SJCRH30 (cell line): ENCODE data around the gene CLDN24. TPM values are rescaled to one million over a fixed set of nuclear protein-coding genes. Genes with fewer than 3 reads are reported as not detected.

ENCODE experiments used
- DNase-seq, 2 experiments: peaks; one replicate each; pipeline ENCODE4 v3.0.0-alpha.2; 2015 to 2020
- H3K27ac ChIP-seq: fragments of 250-450 bp; sonication (Bioruptor Pico); 2 replicates; pipeline ENCODE4 v1.5.1; 2020; ENCODE audit warnings: mild to moderate bottlenecking, moderate library complexity
- H3K27me3 ChIP-seq: fragments of 250-450 bp; sonication (Bioruptor Pico); 2 replicates; pipeline ENCODE4 v1.5.1; 2020; ENCODE audit warnings: mild to moderate bottlenecking, moderate library complexity
- H3K36me3 ChIP-seq: fragments of 250-450 bp; sonication (Bioruptor Pico); 2 replicates; pipeline ENCODE4 v1.5.1; 2020; ENCODE audit warnings: mild to moderate bottlenecking, moderate library complexity
- H3K4me1 ChIP-seq: fragments of 250-450 bp; sonication (Bioruptor Pico); 2 replicates; pipeline ENCODE4 v1.5.1; 2020; ENCODE audit warnings: mild to moderate bottlenecking, moderate library complexity
- H3K4me3 ChIP-seq: fragments of 250-450 bp; sonication (Bioruptor Pico); 2 replicates; pipeline ENCODE4 v1.5.1; 2020; ENCODE audit warnings: mild to moderate bottlenecking, moderate library complexity
- H3K9me3 ChIP-seq: fragments of 250-450 bp; sonication (Bioruptor Pico); replicated peaks from 2 replicates; pipeline ENCODE4 v1.5.1; 2020; ENCODE audit warnings: mild to moderate bottlenecking, moderate library complexity
- total RNA-seq: library from RNA; depleted of rRNA; stranded (reverse); fragments of >200 nt; shearing (Covaris generic); gene quantifications from 2 replicates; pipeline ENCODE4 v1.2.3, GENCODE V29; 2014

The CLDN24 gene
- total RNA-seq, 1 experiment from 2014 or later, result not detected

- Histone ChIP-seq H3K27ac (no peak within 1 kb of the TSS), H3K36me3 (no peaks in the 10 kb centered on the region), H3K9me3 (no peaks in the 10 kb centered on the region), H3K4me1 (no peaks in the 10 kb centered on the region), H3K27me3 (no peaks in the 10 kb centered on the region), H3K4me3 (no peak within 1 kb of the TSS)
- no peak for DNase-seq
Observed at GRCh38 chr4:183320211-183321059, 1.8 kb downstream of the CLDN24 start, which contains the start of gene CLDN22. Gene CLDN22, minus strand, starts transcription at chr4:183320276. Its CDS starts 58 bp downstream, at chr4:183320218.

GRCh38 chr4:183318656-183319055, 3.6 kb downstream of the CLDN24 start:
- H3K27ac ChIP-seq, result no peak overlapping the region
- no peak overlapping the region for H3K4me3 ChIP-seq
- no peak for DNase-seq

GRCh38 chr4:183314806-183315205, 7.4 kb downstream of the CLDN24 start:
- no peak for DNase-seq
- H3K36me3 ChIP-seq, result no peaks in the 10 kb centered on the region
- H3K27me3 ChIP-seq, result no peaks in the 10 kb centered on the region
- H3K27ac ChIP-seq, result no peak overlapping the region
- H3K4me3 ChIP-seq, result no peak overlapping the region
- no peaks in the 10 kb centered on the region for H3K9me3 ChIP-seq
- no peaks in the 10 kb centered on the region for H3K4me1 ChIP-seq

More at GRCh38 chr4:183318656-183319055, 3.6 kb downstream of the CLDN24 start:
- H3K4me1 ChIP-seq, result no peaks in the 10 kb centered on the region
- H3K27me3 ChIP-seq, result no peaks in the 10 kb centered on the region
- H3K36me3 ChIP-seq, result no peaks in the 10 kb centered on the region
- no peaks in the 10 kb centered on the region for H3K9me3 ChIP-seq

- H3K9me3 ChIP-seq, result no peaks in the 10 kb centered on the region
- H3K4me1 ChIP-seq, result no peaks in the 10 kb centered on the region
- no peak for DNase-seq
- H3K27ac ChIP-seq, result no peak overlapping the region
- no peak overlapping the region for H3K4me3 ChIP-seq
- no peaks in the 10 kb centered on the region for H3K36me3 ChIP-seq
- no peaks in the 10 kb centered on the region for H3K27me3 ChIP-seq
Observed at GRCh38 chr4:183314336-183314735, 7.9 kb downstream of the CLDN24 start.

- DNase-seq, result no peak
- H3K9me3 ChIP-seq, result no peaks in the 10 kb centered on the region
- no peaks in the 10 kb centered on the region for H3K27me3 ChIP-seq
- H3K4me1 ChIP-seq, result no peaks in the 10 kb centered on the region
- H3K4me3 ChIP-seq, result no peak overlapping the region
- no peaks in the 10 kb centered on the region for H3K36me3 ChIP-seq
- no peak overlapping the region for H3K27ac ChIP-seq
Observed at GRCh38 chr4:183312841-183313240, 9.4 kb downstream of the CLDN24 start.

GRCh38 chr4:183306811-183307210, 15.4 kb downstream of the CLDN24 start:
- H3K36me3 ChIP-seq, result 0 out of 2 replicates have a peak, but pooled peaks cover 3% of the 10 kb centered on the region
- no peak overlapping the region for H3K27ac ChIP-seq
- no peaks in the 10 kb centered on the region for H3K27me3 ChIP-seq
- no peaks in the 10 kb centered on the region for H3K4me1 ChIP-seq
- no peaks in the 10 kb centered on the region for H3K9me3 ChIP-seq
- no peak overlapping the region for H3K4me3 ChIP-seq
- DNase-seq, result no peak

GRCh38 chr4:183304538-183304937, 17.7 kb downstream of the CLDN24 start:
- Histone ChIP-seq H3K4me1 (no peaks in the 10 kb centered on the region), H3K27me3 (no peaks in the 10 kb centered on the region), H3K27ac (no peak overlapping the region), H3K9me3 (no peaks in the 10 kb centered on the region), H3K4me3 (no peak overlapping the region), H3K36me3 (peaks cover 3% of the 10 kb centered on the region; the same call in 1 of the 2 replicates)
- no peak for DNase-seq

GRCh38 chr4:183304067-183304466, 18.2 kb downstream of the CLDN24 start:
- Histone ChIP-seq H3K9me3 (no peaks in the 10 kb centered on the region), H3K27me3 (no peaks in the 10 kb centered on the region), H3K36me3 (peaks cover 3% of the 10 kb centered on the region; the same call in 1 of the 2 replicates), H3K4me1 (no peaks in the 10 kb centered on the region), H3K4me3 (no peak overlapping the region), H3K27ac (no peak overlapping the region)
- DNase-seq, result no peak

- Histone ChIP-seq H3K4me3 (no peak overlapping the region), H3K27me3 (no peaks in the 10 kb centered on the region), H3K36me3 (peaks cover 3% of the 10 kb centered on the region; the same call in 1 of the 2 replicates), H3K9me3 (no peaks in the 10 kb centered on the region), H3K4me1 (no peaks in the 10 kb centered on the region), H3K27ac (no peak overlapping the region)
- DNase-seq, result no peak
Observed at GRCh38 chr4:183303301-183303700, 18.9 kb downstream of the CLDN24 start.

GRCh38 chr4:183300655-183301054, 21.6 kb downstream of the CLDN24 start:
- H3K27ac ChIP-seq, result no peak overlapping the region
- H3K27me3 ChIP-seq, result no peaks in the 10 kb centered on the region
- peaks cover 3% of the 10 kb centered on the region; the same call in 1 of the 2 replicates for H3K36me3 ChIP-seq
- no peaks in the 10 kb centered on the region for H3K4me1 ChIP-seq
- H3K4me3 ChIP-seq, result no peak overlapping the region
- no peaks in the 10 kb centered on the region for H3K9me3 ChIP-seq
- DNase-seq, result no peak

GRCh38 chr4:183300070-183300469, 22.2 kb downstream of the CLDN24 start:
- Histone ChIP-seq H3K36me3 (peaks cover 3% of the 10 kb centered on the region; the same call in 1 of the 2 replicates), H3K9me3 (no peaks in the 10 kb centered on the region)

GRCh38 chr4:183299464-183299863, 22.8 kb downstream of the CLDN24 start:
- H3K36me3 ChIP-seq, result peaks cover 3% of the 10 kb centered on the region; the same call in 1 of the 2 replicates
- H3K27ac ChIP-seq, result no peak overlapping the region
- DNase-seq, result no peak

More at GRCh38 chr4:183300070-183300469, 22.2 kb downstream of the CLDN24 start:
- H3K27ac ChIP-seq, result no peak overlapping the region
- H3K4me3 ChIP-seq, result no peak overlapping the region
- no peak for DNase-seq
- H3K4me1 ChIP-seq, result no peaks in the 10 kb centered on the region
- H3K27me3 ChIP-seq, result no peaks in the 10 kb centered on the region

GRCh38 chr4:183297675-183298074, 24.6 kb downstream of the CLDN24 start:
- H3K4me1 ChIP-seq, result no peaks in the 10 kb centered on the region
- DNase-seq, result no peak
- no peak overlapping the region for H3K4me3 ChIP-seq
- H3K27ac ChIP-seq, result no peak overlapping the region
- no peaks in the 10 kb centered on the region for H3K9me3 ChIP-seq
- H3K36me3 ChIP-seq, result no peaks in the 10 kb centered on the region; the same call in none of the 2 replicates
- H3K27me3 ChIP-seq, result no peaks in the 10 kb centered on the region

More at GRCh38 chr4:183299464-183299863, 22.8 kb downstream of the CLDN24 start:
- no peaks in the 10 kb centered on the region for H3K4me1 ChIP-seq
- H3K4me3 ChIP-seq, result no peak overlapping the region
- no peaks in the 10 kb centered on the region for H3K27me3 ChIP-seq
- H3K9me3 ChIP-seq, result no peaks in the 10 kb centered on the region

GRCh38 chr4:183295711-183296110, 26.5 kb downstream of the CLDN24 start:
- no peaks in the 10 kb centered on the region for H3K9me3 ChIP-seq
- no peak overlapping the region for H3K27ac ChIP-seq
- no peak overlapping the region for H3K4me3 ChIP-seq
- H3K4me1 ChIP-seq, result no peaks in the 10 kb centered on the region
- H3K27me3 ChIP-seq, result no peaks in the 10 kb centered on the region
- H3K36me3 ChIP-seq, result no peaks in the 10 kb centered on the region; the same call in 1 of the 2 replicates
- DNase-seq, result no peak

- no peaks in the 10 kb centered on the region for H3K4me1 ChIP-seq
- H3K4me3 ChIP-seq, result no peak overlapping the region
- no peaks in the 10 kb centered on the region for H3K27me3 ChIP-seq
Observed at GRCh38 chr4:183291070-183291469, 31.2 kb downstream of the CLDN24 start.

More at GRCh38 chr4:183291070-183291469, 31.2 kb downstream of the CLDN24 start:
- Histone ChIP-seq H3K36me3 (no peaks in the 10 kb centered on the region; the same call in 1 of the 2 replicates), H3K9me3 (no peaks in the 10 kb centered on the region), H3K27ac (no peak overlapping the region)
- DNase-seq, result no peak
